Fibroblast of gingiva (primary cell): Measurements from ENCODE around the gene ELP4.
"Not testable (repeated sequence)": the region's sequence is repeated elsewhere in the genome, so short reads cannot be mapped to it uniquely, and the experiment has no call there.

Source experiments
- DNase-seq: peaks from one replicate; pipeline ENCODE4 v3.0.0-alpha.2; 2011; ENCODE audit warnings: low read depth

ELP4 gene

GRCh38 chr11:31555938-31556337 is 46.4 kb downstream of the ELP4 start:
- DNase-seq = no peak

GRCh38 chr11:31558001-31558400 is 48.4 kb downstream of the ELP4 start:
- DNase-seq = no peak

GRCh38 chr11:31560842-31561476 is 51.4 kb downstream of the ELP4 start:
- DNase-seq = no peak

- not testable (repeated sequence) for DNase-seq
Measured at GRCh38 chr11:31564517-31564916, 55.0 kb downstream of the ELP4 start.

GRCh38 chr11:31574133-31574532 is 64.6 kb downstream of the ELP4 start:
- not testable (repeated sequence) for DNase-seq

- not testable (repeated sequence) for DNase-seq
Measured at GRCh38 chr11:31575764-31576163, 66.2 kb downstream of the ELP4 start.

- not testable (repeated sequence) for DNase-seq
Measured at GRCh38 chr11:31579412-31579811, 69.8 kb downstream of the ELP4 start.

- no peak for DNase-seq
Measured at GRCh38 chr11:31582697-31583096, 73.1 kb downstream of the ELP4 start.

GRCh38 chr11:31598454-31598853 is 88.9 kb downstream of the ELP4 start:
- DNase-seq = no peak

- DNase-seq = no peak
Measured at GRCh38 chr11:31601635-31602282, 92.2 kb downstream of the ELP4 start.

GRCh38 chr11:31606893-31607292 is 97.3 kb downstream of the ELP4 start:
- DNase-seq = no peak

GRCh38 chr11:31607914-31608313 is 98.3 kb downstream of the ELP4 start:
- no peak for DNase-seq

GRCh38 chr11:31608995-31609394 is 99.4 kb downstream of the ELP4 start:
- DNase-seq = no peak

GRCh38 chr11:31610544-31610943 is 101.0 kb downstream of the ELP4 start:
- DNase-seq = no peak

- DNase-seq = no peak
Measured at GRCh38 chr11:31617246-31617645, 107.7 kb downstream of the ELP4 start.

- DNase-seq = no peak
Measured at GRCh38 chr11:31619980-31620379, 110.4 kb downstream of the ELP4 start.

GRCh38 chr11:31620434-31620833 is 110.9 kb downstream of the ELP4 start:
- DNase-seq = no peak

- DNase-seq = no peak
Measured at GRCh38 chr11:31625868-31626267, 116.3 kb downstream of the ELP4 start.

GRCh38 chr11:31628111-31628510 is 118.5 kb downstream of the ELP4 start:
- DNase-seq = no peak

GRCh38 chr11:31636983-31637382 is 127.4 kb downstream of the ELP4 start:
- DNase-seq = no peak

- no peak for DNase-seq
Measured at GRCh38 chr11:31640611-31641010, 131.0 kb downstream of the ELP4 start.

- peak; percentile 3 for DNase-seq
Measured at GRCh38 chr11:31641477-31642062, 132.0 kb downstream of the ELP4 start.

- peak; percentile 26 for DNase-seq
Measured at GRCh38 chr11:31643857-31644256, 134.3 kb downstream of the ELP4 start.

GRCh38 chr11:31645747-31646146 is 136.2 kb downstream of the ELP4 start:
- peak; percentile 59 for DNase-seq
